Ramos (cell line): ENCODE data around the gene PRR20C.
"Not testable (repeated sequence)": the region's sequence is repeated elsewhere in the genome, so short reads cannot be mapped to it uniquely, and the experiment has no call there.

Experiments
- in situ Hi-C: fragments of 300-500 bp; cut with MboI; formaldehyde crosslinking; loops from one replicate; pipeline ENCODE4 v1.14.3; 2022; ENCODE audit warnings: low sequenced_read_pairs; ENCODE audit not compliant: unreplicated experiment

Gene PRR20C

GRCh38 chr13:57153761-57154160 is at the start of gene PRR20C:
PRR20C (plus strand) TSS chr13:57154061; CDS start chr13:57154448, 387 bp downstream.
- in situ Hi-C loops, result not testable (repeated sequence)

GRCh38 chr13:57114945-57115344 is 38.9 kb upstream of the PRR20C start:
- in situ Hi-C loops, result no loop called here

GRCh38 chr13:57123681-57124080 is 30.2 kb upstream of the PRR20C start:
- in situ Hi-C loops, result no loop called here

DNA sequence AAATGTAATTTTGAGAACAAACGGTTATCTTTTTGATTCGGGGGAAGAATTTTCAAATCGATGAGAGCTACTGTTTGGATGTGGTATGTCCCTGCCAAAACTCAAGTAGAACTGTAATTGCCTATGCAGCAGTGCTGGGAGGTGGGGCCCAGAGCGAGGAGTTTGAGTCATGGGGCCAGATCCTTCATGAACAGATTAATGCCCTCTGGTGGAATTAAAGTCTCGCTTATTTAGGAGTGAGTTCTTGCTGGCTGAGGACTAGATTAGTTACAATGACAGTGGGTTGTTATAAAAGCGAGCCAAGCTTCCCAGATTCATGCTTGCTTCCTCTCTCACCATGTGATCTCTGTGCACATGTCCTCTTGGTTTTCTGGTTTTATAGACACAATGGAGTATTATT is 25.0 kb upstream of the PRR20C start:
- in situ Hi-C loops, result no loop called here

- in situ Hi-C loops, result no loop called here
Observed at GRCh38 chr13:57136093-57136492, 17.8 kb upstream of the PRR20C start.

- in situ Hi-C loops, result no loop called here
Observed at GRCh38 chr13:57137585-57137984, 16.3 kb upstream of the PRR20C start.

GRCh38 chr13:57138988-57139387 is 14.9 kb upstream of the PRR20C start:
- in situ Hi-C loops, result no loop called here

GRCh38 chr13:57139781-57140180 is 14.1 kb upstream of the PRR20C start:
- in situ Hi-C loops, result not testable (repeated sequence)

DNA sequence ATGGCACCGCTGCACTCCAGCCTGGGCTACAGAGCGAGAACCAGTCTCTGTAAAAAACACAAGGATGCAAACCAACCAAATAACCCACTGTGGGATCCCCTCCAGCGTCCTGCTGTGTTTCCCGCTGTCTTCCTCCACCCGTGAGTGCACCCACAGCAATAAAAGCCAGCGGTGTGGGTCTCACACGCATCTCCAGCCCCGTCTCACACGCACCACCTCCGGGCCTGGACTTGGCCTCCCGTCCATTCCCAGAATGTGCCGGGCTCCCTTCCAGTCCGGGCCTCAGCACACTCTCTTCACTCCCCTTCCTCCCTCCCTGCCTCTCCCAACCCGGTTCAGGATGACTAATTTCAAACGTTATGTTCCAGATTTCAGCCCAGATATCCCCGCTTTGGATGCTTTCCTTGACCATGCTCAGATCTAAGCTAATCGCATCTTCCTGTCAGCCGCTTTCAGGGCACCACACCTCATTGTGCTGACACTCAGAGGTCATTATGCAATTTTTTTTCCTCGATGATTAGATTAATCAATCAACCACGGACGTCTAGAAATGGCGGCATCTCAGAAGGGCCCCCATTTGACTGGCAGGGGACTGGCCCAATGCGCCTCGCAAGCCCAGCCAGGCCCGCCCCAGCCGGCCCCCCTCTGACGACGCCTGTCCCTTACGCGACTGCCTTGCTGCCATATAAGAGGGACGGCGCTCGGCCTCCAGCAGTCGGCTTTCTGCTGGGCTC is 13.5 kb upstream of the PRR20C start, which contains the start of gene PRR20A:
TSS of gene PRR20A (plus strand) at position 684 of the 734 bp plus-strand sequence. CDS start 387 bp downstream, outside the sequence.
- in situ Hi-C loops, result not testable (repeated sequence)

DNA sequence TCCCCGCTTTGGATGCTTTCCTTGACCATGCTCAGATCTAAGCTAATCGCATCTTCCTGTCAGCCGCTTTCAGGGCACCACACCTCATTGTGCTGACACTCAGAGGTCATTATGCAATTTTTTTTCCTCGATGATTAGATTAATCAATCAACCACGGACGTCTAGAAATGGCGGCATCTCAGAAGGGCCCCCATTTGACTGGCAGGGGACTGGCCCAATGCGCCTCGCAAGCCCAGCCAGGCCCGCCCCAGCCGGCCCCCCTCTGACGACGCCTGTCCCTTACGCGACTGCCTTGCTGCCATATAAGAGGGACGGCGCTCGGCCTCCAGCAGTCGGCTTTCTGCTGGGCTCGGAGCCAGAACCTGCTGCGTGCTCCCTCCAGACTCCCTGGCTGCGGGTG is 6.7 kb upstream of the PRR20C start, which contains the start of gene PRR20B:
TSS of gene PRR20B (plus strand) at position 301 of the 400 bp plus-strand sequence. CDS start 387 bp downstream, outside the sequence.
- in situ Hi-C loops, result not testable (repeated sequence)

DNA sequence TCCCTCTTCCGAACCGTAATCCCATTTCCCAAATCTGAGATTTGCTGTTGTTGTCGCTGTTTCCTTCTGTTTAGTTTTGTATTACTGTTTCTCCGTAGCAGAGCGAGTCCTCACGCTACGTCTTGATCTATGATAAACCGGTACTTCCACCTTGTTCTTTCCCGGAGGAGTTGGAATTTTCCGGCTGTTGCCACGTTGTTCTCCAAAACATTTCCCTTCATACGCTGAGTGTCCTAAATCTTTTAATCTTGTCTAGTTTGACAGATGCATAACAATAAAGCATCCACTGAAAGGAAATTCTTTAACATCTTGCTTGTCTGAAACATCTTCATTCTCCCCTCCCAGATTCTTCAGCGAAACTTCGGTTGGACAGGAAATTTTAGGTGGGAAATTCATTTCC is 5.8 kb upstream of the PRR20C start:
- in situ Hi-C loops, result not testable (repeated sequence)

DNA sequence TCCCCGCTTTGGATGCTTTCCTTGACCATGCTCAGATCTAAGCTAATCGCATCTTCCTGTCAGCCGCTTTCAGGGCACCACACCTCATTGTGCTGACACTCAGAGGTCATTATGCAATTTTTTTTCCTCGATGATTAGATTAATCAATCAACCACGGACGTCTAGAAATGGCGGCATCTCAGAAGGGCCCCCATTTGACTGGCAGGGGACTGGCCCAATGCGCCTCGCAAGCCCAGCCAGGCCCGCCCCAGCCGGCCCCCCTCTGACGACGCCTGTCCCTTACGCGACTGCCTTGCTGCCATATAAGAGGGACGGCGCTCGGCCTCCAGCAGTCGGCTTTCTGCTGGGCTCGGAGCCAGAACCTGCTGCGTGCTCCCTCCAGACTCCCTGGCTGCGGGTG is 6.5 kb downstream of the PRR20C start, which contains the start of gene PRR20D:
TSS of gene PRR20D (plus strand) at position 301 of the 400 bp plus-strand sequence. CDS start 387 bp downstream, outside the sequence.
- in situ Hi-C loops, result not testable (repeated sequence)

DNA sequence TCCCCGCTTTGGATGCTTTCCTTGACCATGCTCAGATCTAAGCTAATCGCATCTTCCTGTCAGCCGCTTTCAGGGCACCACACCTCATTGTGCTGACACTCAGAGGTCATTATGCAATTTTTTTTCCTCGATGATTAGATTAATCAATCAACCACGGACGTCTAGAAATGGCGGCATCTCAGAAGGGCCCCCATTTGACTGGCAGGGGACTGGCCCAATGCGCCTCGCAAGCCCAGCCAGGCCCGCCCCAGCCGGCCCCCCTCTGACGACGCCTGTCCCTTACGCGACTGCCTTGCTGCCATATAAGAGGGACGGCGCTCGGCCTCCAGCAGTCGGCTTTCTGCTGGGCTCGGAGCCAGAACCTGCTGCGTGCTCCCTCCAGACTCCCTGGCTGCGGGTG is 13.0 kb downstream of the PRR20C start, which contains the start of gene PRR20E:
TSS of gene PRR20E (plus strand) at position 301 of the 400 bp plus-strand sequence. CDS start 387 bp downstream, outside the sequence.
- in situ Hi-C loops, result not testable (repeated sequence)

DNA sequence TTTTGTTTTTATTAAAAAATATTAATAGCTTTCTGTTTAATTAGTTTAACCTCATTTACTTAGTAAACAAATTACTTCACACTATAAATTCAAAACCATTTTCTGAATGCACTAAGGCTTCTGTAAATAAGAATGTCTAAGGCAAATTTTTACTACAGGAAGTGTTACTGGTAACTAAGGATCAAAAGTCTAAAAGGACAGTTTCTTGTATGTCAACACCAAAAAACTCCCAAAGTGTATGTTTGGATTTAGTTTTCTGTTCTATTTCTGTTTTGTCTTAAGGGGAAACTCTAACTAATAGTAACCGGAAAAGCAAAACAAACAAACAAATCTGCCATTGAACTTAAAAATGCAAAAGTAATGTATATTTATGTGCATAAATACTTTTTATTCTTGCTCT is 37.8 kb downstream of the PRR20C start:
- in situ Hi-C loops, result no loop called here
